ENCODE results near the gene MEIS1. TPM values are rescaled to one million over a fixed set of nuclear protein-coding genes. Genes with fewer than 3 reads are reported as not detected.
A peak's percentile ranks its signal among the peaks of the same experiment; 100 is the strongest.

The MEIS1 gene
- total RNA-seq, 2 donors from 2014 or later, result 1.8 to 2.3 TPM

DNA sequence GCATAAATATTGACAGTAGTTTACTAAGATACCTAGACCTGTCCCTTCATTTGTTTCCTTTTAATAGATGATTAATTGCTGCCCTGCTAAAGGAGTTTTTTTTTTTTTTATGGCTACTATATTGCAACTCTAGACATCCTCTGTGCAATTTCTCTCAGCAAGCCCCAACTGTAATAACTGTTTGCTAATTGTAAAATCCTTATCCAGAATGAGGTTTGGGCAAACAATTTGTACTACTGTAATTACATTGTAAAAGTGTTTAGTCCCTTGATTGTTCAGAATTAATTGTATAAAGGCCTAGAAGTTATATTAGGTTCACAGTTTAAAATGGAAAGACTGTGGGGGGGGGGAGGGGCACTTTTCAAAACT lies 3.7 kb upstream of the MEIS1 start:
- H3K27me3 Mint-ChIP-seq (ENCODE audit: insufficient read depth), result peaks cover 87% of the 10 kb centered on the region
- Histone ChIP-seq H3K27me3 (ENCODE audit: control insufficient read depth, insufficient read depth, low read length, poor library complexity, severe bottlenecking) (peaks cover 37% of the 10 kb centered on the region), H3K36me3 (ENCODE audit: control insufficient read depth, insufficient read depth, low read length) (no peaks in the 10 kb centered on the region), H3K4me3 (ENCODE audit: low read length) (peak overlapping the region; percentile 6), H3K27ac (ENCODE audit: low read depth, low read length) (no peak overlapping the region), H3K9me3 (ENCODE audit: control insufficient read depth, low read length) (no peaks in the 10 kb centered on the region), H3K4me1 (ENCODE audit: control insufficient read depth, insufficient read depth, low read length) (peaks cover 5% of the 10 kb centered on the region), H3K9ac (ENCODE audit: extremely low read depth, low read length, poor library complexity, severe bottlenecking) (peak overlapping the region; percentile 65)
- no peaks in the 10 kb centered on the region for H3K36me3 Mint-ChIP-seq (ENCODE audit: low read depth)
- H3K4me1 Mint-ChIP-seq, result peaks cover 45% of the 10 kb centered on the region
- TF ChIP-seq, protein P1, sequence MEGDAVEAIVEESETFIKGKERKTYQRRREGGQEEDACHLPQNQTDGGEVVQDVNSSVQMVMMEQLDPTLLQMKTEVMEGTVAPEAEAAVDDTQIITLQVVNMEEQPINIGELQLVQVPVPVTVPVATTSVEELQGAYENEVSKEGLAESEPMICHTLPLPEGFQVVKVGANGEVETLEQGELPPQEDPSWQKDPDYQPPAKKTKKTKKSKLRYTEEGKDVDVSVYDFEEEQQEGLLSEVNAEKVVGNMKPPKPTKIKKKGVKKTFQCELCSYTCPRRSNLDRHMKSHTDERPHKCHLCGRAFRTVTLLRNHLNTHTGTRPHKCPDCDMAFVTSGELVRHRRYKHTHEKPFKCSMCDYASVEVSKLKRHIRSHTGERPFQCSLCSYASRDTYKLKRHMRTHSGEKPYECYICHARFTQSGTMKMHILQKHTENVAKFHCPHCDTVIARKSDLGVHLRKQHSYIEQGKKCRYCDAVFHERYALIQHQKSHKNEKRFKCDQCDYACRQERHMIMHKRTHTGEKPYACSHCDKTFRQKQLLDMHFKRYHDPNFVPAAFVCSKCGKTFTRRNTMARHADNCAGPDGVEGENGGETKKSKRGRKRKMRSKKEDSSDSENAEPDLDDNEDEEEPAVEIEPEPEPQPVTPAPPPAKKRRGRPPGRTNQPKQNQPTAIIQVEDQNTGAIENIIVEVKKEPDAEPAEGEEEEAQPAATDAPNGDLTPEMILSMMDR (conservative IDR thresholded peaks at IDR 0.05), result no peak
- peak overlapping the region; percentile 97 for H3K27ac Mint-ChIP-seq
- H3K9me3 Mint-ChIP-seq, result no peaks in the 10 kb centered on the region
- peak overlapping the region; percentile 12 for H3K4me3 Mint-ChIP-seq
- no peak for DNase-seq

DNA sequence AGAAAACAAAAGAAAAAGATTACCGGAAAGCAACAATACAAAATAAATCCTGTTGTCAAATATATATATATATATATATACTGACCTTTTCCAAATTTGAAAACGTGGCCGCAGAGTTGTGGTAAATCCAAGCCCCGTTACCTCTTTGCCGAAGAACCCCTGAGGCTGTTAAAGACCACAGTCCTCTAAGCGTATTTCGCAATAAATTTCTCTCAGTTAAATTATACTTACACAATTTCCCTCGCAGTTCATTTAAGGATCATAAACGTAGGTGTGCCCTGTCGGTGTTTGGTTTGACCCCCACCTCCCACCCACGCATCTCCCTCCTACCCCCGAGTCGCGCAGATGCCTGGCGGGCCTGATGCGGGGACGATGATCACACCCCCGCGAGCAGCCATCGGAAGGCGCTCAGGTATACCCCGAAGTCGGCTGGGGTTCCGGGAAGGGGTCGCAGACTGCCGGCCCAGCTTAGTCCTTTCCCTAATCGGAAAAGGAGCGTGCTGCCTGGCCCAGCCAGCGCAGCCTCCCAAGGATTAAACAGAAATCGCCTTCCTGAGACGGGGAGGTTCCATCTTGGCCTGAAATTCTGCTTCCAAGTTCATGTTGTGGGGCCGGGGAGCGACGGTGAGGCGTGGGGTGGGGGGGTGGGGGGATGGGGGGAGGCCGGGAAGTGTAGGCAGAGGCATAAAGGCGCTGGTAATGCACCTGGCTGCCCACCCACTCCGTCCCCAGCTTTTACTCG lies 2.9 kb upstream of the MEIS1 start:
- peaks cover 87% of the 10 kb centered on the region for H3K27me3 Mint-ChIP-seq (ENCODE audit: insufficient read depth)

DNA sequence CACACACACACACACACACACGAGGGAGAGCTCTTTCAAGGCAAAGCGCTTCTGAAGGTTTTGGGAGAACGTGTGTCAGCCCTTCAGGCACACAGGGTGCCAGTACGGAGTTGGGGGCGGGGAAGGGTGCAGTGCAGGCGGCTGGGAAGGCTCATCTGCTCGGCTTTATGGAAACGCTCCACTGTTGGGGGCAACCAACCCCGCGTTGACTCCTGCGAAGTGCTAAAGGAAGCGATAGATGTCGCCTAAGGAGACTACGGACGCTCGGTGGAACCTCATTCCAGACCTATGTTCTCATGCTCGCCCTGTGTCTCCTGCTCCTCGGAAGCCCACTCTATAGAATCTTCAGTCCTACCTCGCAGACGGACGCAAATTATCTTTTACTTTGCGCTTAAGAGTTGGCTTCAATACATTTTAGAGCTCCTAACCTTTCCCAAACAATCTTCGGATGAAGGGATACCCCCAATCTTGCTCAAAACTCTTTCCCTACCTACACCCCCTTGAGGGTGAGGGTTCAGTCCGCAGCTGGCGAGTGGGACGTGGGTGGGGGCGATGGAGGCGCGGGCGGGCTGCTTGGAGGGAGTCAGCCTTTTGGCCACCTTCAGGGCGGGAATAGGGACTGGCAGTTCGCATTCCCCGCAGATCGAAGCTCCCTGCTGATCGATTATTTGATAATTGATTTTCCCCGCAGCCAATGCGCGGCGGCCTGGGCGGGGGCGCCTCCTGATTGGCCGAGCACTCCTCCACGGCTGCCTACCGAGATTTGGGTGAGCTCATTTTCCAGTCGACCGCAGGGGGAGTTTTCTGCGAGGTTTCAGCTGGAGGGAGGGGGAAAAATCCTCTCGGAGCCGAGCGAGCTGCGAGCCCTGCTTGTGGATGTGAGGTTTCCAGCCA lies 1.9 kb upstream of the MEIS1 start:
- H3K36me3 ChIP-seq (ENCODE audit: control insufficient read depth, insufficient read depth, low read length), result no peaks in the 10 kb centered on the region
- H3K4me3 Mint-ChIP-seq, result peak overlapping the region; percentile 64
- peak; percentile 96 for DNase-seq
- peaks cover 7% of the 10 kb centered on the region for H3K4me1 ChIP-seq (ENCODE audit: control insufficient read depth, insufficient read depth, low read length)
- H3K27me3 ChIP-seq (ENCODE audit: control insufficient read depth, insufficient read depth, low read length, poor library complexity, severe bottlenecking), result peaks cover 37% of the 10 kb centered on the region
- no peaks in the 10 kb centered on the region for H3K36me3 Mint-ChIP-seq (ENCODE audit: low read depth)
- no peaks in the 10 kb centered on the region for H3K9me3 Mint-ChIP-seq
- peak overlapping the region; percentile 86 for H3K27ac Mint-ChIP-seq
- TF ChIP-seq, protein P1 (conservative IDR thresholded peaks at IDR 0.05), result no peak
- H3K4me3 ChIP-seq (ENCODE audit: low read length), result peak overlapping the region; percentile 97
- WGBS, 2 experiments (ENCODE audit: insufficient coverage in 1 of 2, insufficient read length in 1 of 2), result 1 to 4% methylated on average over 13 to 51 of the region's 51 CpGs
- H3K27me3 Mint-ChIP-seq (ENCODE audit: insufficient read depth), result peaks cover 87% of the 10 kb centered on the region
- H3K9me3 ChIP-seq (ENCODE audit: control insufficient read depth, low read length), result no peaks in the 10 kb centered on the region
- peak overlapping the region; percentile 71 for H3K9ac ChIP-seq (ENCODE audit: extremely low read depth, low read length, poor library complexity, severe bottlenecking)
- H3K27ac ChIP-seq (ENCODE audit: low read depth, low read length), result peak overlapping the region; percentile 89
- peaks cover 43% of the 10 kb centered on the region for H3K4me1 Mint-ChIP-seq

More for the DNA sequence above, 2.9 kb upstream of the MEIS1 start:
- Mint-ChIP-seq H3K36me3 (ENCODE audit: low read depth) (no peaks in the 10 kb centered on the region), H3K9me3 (no peaks in the 10 kb centered on the region), H3K4me1 (peaks cover 43% of the 10 kb centered on the region), H3K4me3 (peak overlapping the region; percentile 64), H3K27ac (peak overlapping the region; percentile 36)
- Histone ChIP-seq H3K4me1 (ENCODE audit: control insufficient read depth, insufficient read depth, low read length) (peaks cover 5% of the 10 kb centered on the region), H3K36me3 (ENCODE audit: control insufficient read depth, insufficient read depth, low read length) (no peaks in the 10 kb centered on the region), H3K27me3 (ENCODE audit: control insufficient read depth, insufficient read depth, low read length, poor library complexity, severe bottlenecking) (peaks cover 37% of the 10 kb centered on the region), H3K9ac (ENCODE audit: extremely low read depth, low read length, poor library complexity, severe bottlenecking) (no peak overlapping the region), H3K9me3 (ENCODE audit: control insufficient read depth, low read length) (no peaks in the 10 kb centered on the region), H3K4me3 (ENCODE audit: low read length) (no peak overlapping the region), H3K27ac (ENCODE audit: low read depth, low read length) (no peak overlapping the region)
- DNase-seq, result peak; percentile 65
- 14 to 15% methylated on average over 10 to 33 of the region's 39 CpGs for WGBS, 2 experiments (ENCODE audit: insufficient coverage in 1 of 2, insufficient read length in 1 of 2)
- TF ChIP-seq, protein P1 (conservative IDR thresholded peaks at IDR 0.05), result no peak

All from endodermal cell (in vitro differentiated cells).